Activated CD4-positive, alpha-beta T cell treated with anti-CD3 and anti-CD28 coated beads, Interleukin-2, amount 50 U/mL, for 16 hours (primary cell): ENCODE measurements around the gene HNRNPC.
"Not testable (repeated sequence)": the region's sequence is repeated elsewhere in the genome, so short reads cannot be mapped to it uniquely, and the experiment has no call there.

ENCODE experiments used
- DNase-seq: peaks from one replicate; pipeline ENCODE4 v3.0.0-alpha.2; 2020

The HNRNPC gene

GRCh38 chr14:21269252-21270046, at the start of gene HNRNPC:
HNRNPC (minus strand) TSS chr14:21269442; CDS start chr14:21234193, 35,249 bp downstream.
- DNase-seq = peak; percentile 100

- DNase-seq = no peak
These were observed 48.2 kb upstream of the HNRNPC start for GRCh38 chr14:21317398-21317797.

GRCh38 chr14:21313512-21313911, 44.3 kb upstream of the HNRNPC start:
- DNase-seq = no peak

GRCh38 chr14:21311614-21312013, 42.4 kb upstream of the HNRNPC start:
- no peak for DNase-seq

GRCh38 chr14:21309956-21310355, 40.7 kb upstream of the HNRNPC start:
- no peak for DNase-seq

- DNase-seq = no peak
These were observed 40.0 kb upstream of the HNRNPC start for GRCh38 chr14:21309238-21309636.

- DNase-seq = peak; percentile 89
These were observed 39.4 kb upstream of the HNRNPC start for GRCh38 chr14:21308479-21309237.

- no peak for DNase-seq
These were observed 38.9 kb upstream of the HNRNPC start for GRCh38 chr14:21308132-21308478.

GRCh38 chr14:21307637-21308036, 38.4 kb upstream of the HNRNPC start:
- no peak for DNase-seq

GRCh38 chr14:21302836-21303140, 33.5 kb upstream of the HNRNPC start:
- DNase-seq = not testable (repeated sequence)

- no peak for DNase-seq
These were observed 33.0 kb upstream of the HNRNPC start for GRCh38 chr14:21302013-21302835.

GRCh38 chr14:21300892-21301291, 31.6 kb upstream of the HNRNPC start:
- peak; percentile 14 for DNase-seq

GRCh38 chr14:21299562-21300130, 30.4 kb upstream of the HNRNPC start:
- DNase-seq = no peak

- DNase-seq = no peak
These were observed 29.1 kb upstream of the HNRNPC start for GRCh38 chr14:21298358-21298757.

- not testable (repeated sequence) for DNase-seq
These were observed 24.8 kb upstream of the HNRNPC start for GRCh38 chr14:21294026-21294425.

- no peak for DNase-seq
These were observed 17.9 kb upstream of the HNRNPC start for GRCh38 chr14:21287168-21287567.

GRCh38 chr14:21286516-21286915, 17.3 kb upstream of the HNRNPC start:
- DNase-seq = not testable (repeated sequence)

- not testable (repeated sequence) for DNase-seq
These were observed 12.7 kb upstream of the HNRNPC start for GRCh38 chr14:21281917-21282316.

GRCh38 chr14:21279783-21280182, 10.5 kb upstream of the HNRNPC start, which contains the start of gene RPGRIP1:
RPGRIP1 (plus strand) TSS chr14:21280083; CDS start chr14:21287977, 7,894 bp downstream.
- DNase-seq = no peak

- DNase-seq = no peak
These were observed 9.4 kb upstream of the HNRNPC start for GRCh38 chr14:21278632-21279031.

GRCh38 chr14:21275261-21275858, 6.1 kb upstream of the HNRNPC start:
- DNase-seq = no peak

- not testable (repeated sequence) for DNase-seq
These were observed 3.4 kb upstream of the HNRNPC start for GRCh38 chr14:21272661-21273060.
